PC-9 (cell line): ENCODE measurements around the gene PGC.

Experiments
- CTCF ChIP-seq: fragments of 200-600 bp; sonication (generic); conservative IDR thresholded peaks from 2 replicates; pipeline ENCODE4 v1.6.1; 2017; ENCODE audit warnings: mixed run types, antibody characterized with exemption, mild to moderate bottlenecking, moderate library complexity
- EZH2 ChIP-seq: fragments of 200-600 bp; sonication (generic); IDR thresholded peaks from 2 replicates; pipeline ENCODE4 v1.8.0; 2017; ENCODE audit warnings: antibody characterized with exemption, low read depth

DNA sequence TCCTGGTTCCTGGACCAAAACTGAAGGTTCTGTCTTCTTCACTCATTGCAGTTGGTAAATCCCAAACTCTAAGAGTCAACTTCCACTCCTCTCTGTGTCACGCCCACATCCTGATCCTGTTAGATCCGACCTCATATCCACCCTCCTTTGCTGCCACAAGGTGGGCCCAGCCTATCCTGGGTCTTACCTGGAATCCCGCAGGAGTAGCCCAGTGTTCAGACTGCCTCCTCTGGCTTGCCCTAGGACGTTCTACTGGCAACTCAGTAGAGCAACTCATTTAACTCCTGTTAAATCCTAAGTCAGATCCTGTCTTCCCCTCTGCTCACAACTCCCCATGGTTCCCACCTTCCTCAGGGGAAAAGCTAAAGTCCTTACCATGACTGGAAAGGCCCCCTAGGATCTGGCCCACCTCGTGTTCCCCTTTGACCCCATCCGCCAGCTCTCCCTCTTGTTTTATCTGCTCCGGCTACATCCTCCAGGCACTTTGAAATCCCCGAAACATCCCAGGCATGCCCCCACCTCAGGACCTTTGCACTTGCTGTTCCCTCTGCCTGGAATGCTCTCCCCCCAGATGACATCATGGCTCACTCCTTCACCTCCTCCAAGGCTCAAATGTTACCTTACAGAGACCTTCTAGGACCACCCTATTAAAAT lies 55.6 kb downstream of the PGC start:
- TF ChIP-seq CTCF = no peak
- TF ChIP-seq EZH2 = no peak
